GM18520 (cell line): ENCODE measurements around the gene APPBP2.
"Not testable (repeated sequence)": the region's sequence is repeated elsewhere in the genome, so short reads cannot be mapped to it uniquely, and the experiment has no call there.

Source experiments
- ATAC-seq: cut with Tn5 transposase; IDR thresholded peaks from one replicate; pipeline ENCODE4 v1.9.1; 2021; ENCODE audit not compliant: unreplicated experiment

Gene APPBP2

GRCh38 chr17:60442271-60443173, 83.5 kb downstream of the APPBP2 start:
- ATAC-seq = no peak

- ATAC-seq = peak; percentile 37
Observed at GRCh38 chr17:60439501-60439900, 86.5 kb downstream of the APPBP2 start.

DNA sequence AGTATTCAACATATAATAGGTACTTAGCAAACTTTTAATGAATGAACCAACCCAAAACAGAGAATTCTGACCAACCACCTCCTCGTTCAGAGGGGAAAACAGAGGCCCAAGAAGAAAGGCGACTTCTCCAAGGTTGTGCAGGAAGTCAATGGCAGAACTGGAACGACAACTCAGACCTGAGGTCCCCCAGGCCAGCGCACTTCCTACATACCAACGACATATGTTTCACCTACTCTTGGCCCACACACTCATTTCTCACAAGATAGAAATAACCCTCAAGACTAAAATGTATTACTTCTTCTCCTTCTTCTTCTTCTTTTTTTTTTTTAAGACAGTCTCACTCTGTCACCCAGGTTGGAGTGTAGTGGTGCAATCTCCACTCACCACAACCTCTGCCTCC, 89.4 kb downstream of the APPBP2 start:
- ATAC-seq = no peak

- ATAC-seq = no peak
Observed at GRCh38 chr17:60435244-60436167, 90.5 kb downstream of the APPBP2 start.

- not testable (repeated sequence) for ATAC-seq
Observed at GRCh38 chr17:60433021-60433997, 92.7 kb downstream of the APPBP2 start.

- ATAC-seq = not testable (repeated sequence)
Observed at GRCh38 chr17:60430561-60430960, 95.5 kb downstream of the APPBP2 start.

- ATAC-seq = not testable (repeated sequence)
Observed at GRCh38 chr17:60428491-60428890, 97.6 kb downstream of the APPBP2 start.

- no peak for ATAC-seq
Observed at GRCh38 chr17:60426596-60426995, 99.4 kb downstream of the APPBP2 start.

DNA sequence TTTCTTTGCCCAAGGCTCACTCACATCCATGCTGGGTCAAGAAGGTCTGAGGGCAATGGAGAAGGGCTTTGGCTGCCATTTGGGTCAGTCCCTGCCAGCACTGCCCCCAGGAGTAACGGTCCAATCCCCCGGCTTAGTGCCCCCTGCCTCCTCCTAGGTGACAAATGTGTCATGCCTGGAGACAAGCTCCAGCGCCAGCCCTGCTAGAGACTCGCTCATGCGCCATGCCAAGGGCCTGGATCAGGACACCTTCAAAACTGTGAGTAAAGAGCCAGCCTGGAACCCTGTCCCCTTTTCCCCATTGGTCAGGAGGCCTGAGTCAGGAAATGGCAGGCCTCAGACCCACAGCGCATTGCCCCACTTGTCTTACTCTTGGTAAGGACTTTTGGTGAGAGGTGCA, 100.4 kb downstream of the APPBP2 start:
- no peak for ATAC-seq

- no peak for ATAC-seq
Observed at GRCh38 chr17:60423865-60424264, 102.2 kb downstream of the APPBP2 start.

DNA sequence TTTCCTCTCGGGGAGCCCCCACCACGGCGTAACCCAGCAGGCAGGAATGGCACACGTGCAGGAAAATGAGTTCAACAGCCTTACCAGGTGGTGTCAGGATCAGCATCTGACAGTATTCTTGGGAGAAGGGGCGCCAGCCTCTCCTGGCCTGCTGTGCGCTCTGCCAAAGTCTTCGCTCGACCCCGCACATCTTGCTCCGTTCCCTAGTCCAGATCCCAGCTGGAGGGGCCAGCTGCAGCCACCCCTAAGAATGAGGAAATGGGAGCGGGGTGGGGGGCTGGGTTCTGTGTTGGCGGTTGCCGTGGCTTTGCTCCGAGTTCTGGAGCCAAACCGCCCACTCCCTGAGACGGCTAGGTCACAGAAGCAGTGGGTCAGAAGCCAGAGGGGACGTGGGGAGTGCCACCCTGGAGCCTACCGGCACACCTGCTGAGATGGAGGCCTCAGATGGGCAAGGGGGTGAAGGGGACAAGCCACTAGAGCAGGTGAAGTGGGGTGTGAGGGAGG, 103.8 kb downstream of the APPBP2 start, which contains the start of gene CHCT1:
Gene CHCT1, plus strand, starts transcription at position 328 of the 504 bp plus-strand sequence. Its CDS starts 104 bp downstream, at position 432.
- ATAC-seq = no peak

DNA sequence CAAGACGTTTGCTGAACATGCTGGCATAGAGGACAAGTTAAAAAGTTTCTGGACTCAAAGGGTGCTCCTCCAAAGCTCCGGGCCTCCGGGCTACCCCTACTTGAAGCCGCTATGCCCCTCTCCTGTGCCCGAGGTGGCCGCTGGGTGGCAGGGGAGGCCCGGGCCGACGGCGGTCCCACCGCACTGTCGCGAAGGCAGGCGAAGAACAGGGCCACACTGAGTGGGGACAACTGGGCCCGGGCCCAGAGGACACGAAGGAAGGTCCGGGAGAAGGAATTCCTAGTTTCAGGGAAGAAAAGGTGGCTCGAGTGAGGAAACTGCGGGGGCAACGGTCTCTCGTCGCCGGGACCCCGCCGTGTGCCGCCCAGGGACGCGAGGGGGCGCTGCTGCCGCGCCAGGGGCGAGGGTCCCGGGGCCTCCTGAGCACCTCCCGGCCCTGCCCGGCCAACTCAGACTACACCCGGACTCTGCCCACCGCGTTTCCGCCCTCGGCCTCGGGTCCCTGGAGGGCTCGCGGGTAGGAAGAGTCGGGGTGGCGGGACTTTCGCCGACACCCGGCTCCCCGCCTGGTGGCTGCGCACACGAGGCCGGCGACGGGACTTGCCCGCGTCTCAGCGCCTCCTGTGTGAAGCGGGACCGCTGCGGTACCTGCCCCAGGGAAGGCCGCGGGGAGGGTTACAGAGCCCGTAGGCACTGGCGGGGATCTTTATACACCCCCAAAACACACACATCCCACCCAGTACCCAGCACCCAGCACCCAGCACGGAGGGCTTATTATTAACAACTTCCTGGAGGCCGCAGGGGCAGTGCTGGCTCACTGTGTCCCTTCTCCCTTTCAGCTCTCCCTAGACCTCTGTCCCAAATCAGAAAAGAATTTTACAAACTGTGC, 104.5 kb downstream of the APPBP2 start:
- ATAC-seq = peak; percentile 78

GRCh38 chr17:60419875-60420274, 106.2 kb downstream of the APPBP2 start:
- not testable (repeated sequence) for ATAC-seq

DNA sequence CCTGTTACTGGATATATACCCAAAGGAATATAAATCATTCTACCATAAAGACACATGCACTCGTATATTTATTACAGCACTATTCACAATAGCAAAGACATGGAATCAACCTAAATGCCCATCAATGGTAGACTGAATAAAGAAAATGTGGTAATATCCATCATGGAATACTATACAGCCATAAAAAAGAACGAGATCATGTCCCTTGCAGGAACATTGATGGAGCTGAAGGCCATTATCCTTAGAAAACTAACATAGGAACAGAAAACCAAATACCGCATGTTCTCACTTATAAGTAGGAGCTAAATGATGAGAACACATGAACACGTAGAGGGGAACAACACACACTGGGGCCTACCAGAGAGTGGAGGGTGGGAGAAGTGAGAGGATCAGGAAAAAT, 107.0 kb downstream of the APPBP2 start:
- not testable (repeated sequence) for ATAC-seq

- ATAC-seq = no peak
Observed at GRCh38 chr17:60416368-60416925, 109.6 kb downstream of the APPBP2 start.

DNA sequence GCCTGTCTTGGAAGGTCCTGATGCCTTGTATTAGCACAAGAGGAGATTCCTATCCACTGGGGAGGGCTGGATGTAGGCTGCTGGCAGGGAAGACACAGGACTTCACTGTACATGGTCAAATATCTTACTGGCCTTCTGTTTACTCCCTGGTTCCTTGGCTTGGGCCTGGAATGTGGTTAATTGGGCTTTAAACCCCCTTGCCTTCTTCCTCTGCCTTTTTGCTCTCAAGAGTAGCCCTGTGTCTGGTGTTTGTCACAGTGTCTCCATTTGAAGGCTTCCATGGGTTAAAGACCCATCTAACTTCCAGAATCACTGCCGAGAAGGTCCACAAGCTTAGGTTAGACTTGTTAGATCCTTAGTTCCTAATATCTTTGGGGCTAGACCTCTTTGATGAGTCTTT, 110.9 kb downstream of the APPBP2 start:
- ATAC-seq = no peak

DNA sequence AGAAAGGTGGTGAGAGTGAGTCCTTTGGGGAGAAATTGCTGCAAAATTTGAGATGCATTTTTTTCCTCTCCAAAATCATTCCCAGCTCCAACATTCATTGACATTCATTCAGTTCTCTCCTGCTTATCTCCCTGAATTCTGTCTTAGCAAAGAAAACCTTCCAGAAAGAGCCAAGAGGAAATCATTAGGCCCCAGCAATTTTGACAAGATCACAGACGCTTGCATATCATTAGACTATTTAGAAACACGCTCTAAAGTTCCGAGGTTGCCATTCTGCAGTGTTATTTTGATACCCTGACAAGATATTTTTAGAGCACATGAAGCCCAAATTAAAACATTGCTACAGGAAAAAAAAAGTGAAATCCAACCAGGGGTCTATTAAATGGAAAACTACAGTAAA, 113.3 kb downstream of the APPBP2 start:
- no peak for ATAC-seq

DNA sequence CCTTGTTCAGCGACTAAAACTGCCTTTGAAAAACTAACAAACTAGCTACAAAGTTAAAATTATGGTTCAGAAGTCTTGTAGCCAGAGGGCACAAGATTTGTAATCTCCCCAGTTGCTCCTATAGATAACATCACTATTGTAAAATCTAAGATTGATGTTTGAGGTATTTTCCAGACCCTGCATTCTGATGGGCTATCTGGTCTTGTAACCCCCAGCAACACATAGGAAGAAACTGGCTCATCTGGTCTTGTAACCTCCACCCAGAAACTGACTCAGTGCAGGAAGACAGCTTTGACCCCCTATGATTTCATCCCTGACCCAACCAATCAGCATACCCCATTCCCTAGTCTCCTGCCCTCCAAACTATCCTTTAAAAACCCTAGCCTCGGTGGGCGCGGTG, 116.0 kb downstream of the APPBP2 start:
- ATAC-seq = no peak

- no peak for ATAC-seq
Observed at GRCh38 chr17:60406887-60407286, 119.2 kb downstream of the APPBP2 start.
